Measurements from ENCODE around the gene AMDHD1. TPM values are rescaled to one million over a fixed set of nuclear protein-coding genes. Genes with fewer than 3 reads are reported as not detected.

Gene AMDHD1
- polyA plus RNA-seq, 3 donors, result 0.43 to 1.9 (median 1.0) TPM

DNA sequence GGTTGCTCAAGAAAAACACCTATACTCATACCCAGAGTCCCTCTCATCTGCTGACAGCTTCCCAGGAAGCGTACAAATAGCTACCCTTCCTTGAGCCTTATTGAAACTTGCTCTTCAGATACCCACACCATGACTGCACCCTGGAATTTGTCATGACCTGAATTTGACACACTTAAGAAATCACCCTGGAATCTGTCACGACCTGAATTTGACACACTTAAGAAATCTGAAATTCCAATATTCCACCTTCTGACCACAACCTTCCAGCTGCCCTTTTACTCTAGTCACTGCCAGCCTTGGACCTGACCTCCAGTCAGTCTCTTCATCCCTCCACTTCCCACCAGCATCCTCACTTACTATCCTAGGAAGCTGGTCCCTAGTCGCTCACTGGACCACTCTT is 54.1 kb downstream of the AMDHD1 start:
- H3K9me3 ChIP-seq (replicated peaks in 1 of 2; ENCODE audit: control insufficient read depth in 1 of 2, insufficient read depth in 1 of 2, low read length in 2 of 2), result no peaks in the 10 kb centered on the region
- H3K4me2 ChIP-seq (replicated peaks; ENCODE audit: extremely low read depth, low read length, poor library complexity, severe bottlenecking), result peak overlapping the region; percentile 93
- 97% methylated on average over 3 of the region's 3 CpGs for WGBS (ENCODE audit: insufficient coverage)
- Mint-ChIP-seq H3K9me3 (no peaks in the 10 kb centered on the region), H3K36me3 (peaks cover 45 to 53% of the 10 kb centered on the region in 2 donors), H3K4me3 (peak overlapping the region in 1 of 2 donors; percentile 13), H3K4me1 (peaks cover 63% of the 10 kb centered on the region), H3K27ac (peak overlapping the region; percentile 80 to 96 (median 90)), H3K27me3 (ENCODE audit: low read depth in 3 of 3) (peaks cover 0 to 2% (median 0%) of the 10 kb centered on the region in 3 donors)
- H3K9ac ChIP-seq (ENCODE audit: insufficient read depth, low read length, poor library complexity, severe bottlenecking), result no peak overlapping the region
- no peaks in the 10 kb centered on the region for H3K27me3 ChIP-seq (ENCODE audit: control insufficient read depth in 2 of 2, insufficient read depth in 2 of 2, low read length in 2 of 2)
- peaks cover 38 to 49% of the 10 kb centered on the region in 2 donors for H3K36me3 ChIP-seq (replicated peaks in 1 of 2; ENCODE audit: control insufficient read depth in 1 of 2, insufficient read depth in 2 of 2, low read length in 2 of 2)
- H3K79me2 ChIP-seq (ENCODE audit: insufficient read depth, low read length), result peaks cover 48% of the 10 kb centered on the region
- H3K4me3 ChIP-seq (replicated peaks in 1 of 3; ENCODE audit: low read depth in 2 of 3, low read length in 3 of 3), result peak overlapping the region in 1 of 3 experiments; percentile 80
- H3K4me1 ChIP-seq (ENCODE audit: control insufficient read depth in 1 of 2, insufficient read depth in 2 of 2, low read length in 2 of 2), result peaks cover 49 to 57% of the 10 kb centered on the region in 2 donors
- H3K27ac ChIP-seq (ENCODE audit: low read depth in 1 of 2, low read length in 2 of 2), result peak overlapping the region in 1 of 2 donors; percentile 90
- peaks cover 8% of the 10 kb centered on the region for H4K20me1 ChIP-seq (ENCODE audit: insufficient read depth, low read length)
- intact Hi-C loops (cut with micrococcal nuclease), result loop anchor here (5.0 to 10.0 kb wide), 3 partner anchors 62 to 140 kb away; partner anchors contain the start of gene SNRPF (in 1 of the 2)
- H2AFZ ChIP-seq (ENCODE audit: insufficient read depth, low read depth, low read length, poor library complexity, severe bottlenecking), result no peak overlapping the region
- no peak for DNase-seq
- no peak for TF ChIP-seq CTCF (IDR thresholded peaks at IDR 0.05)

DNA sequence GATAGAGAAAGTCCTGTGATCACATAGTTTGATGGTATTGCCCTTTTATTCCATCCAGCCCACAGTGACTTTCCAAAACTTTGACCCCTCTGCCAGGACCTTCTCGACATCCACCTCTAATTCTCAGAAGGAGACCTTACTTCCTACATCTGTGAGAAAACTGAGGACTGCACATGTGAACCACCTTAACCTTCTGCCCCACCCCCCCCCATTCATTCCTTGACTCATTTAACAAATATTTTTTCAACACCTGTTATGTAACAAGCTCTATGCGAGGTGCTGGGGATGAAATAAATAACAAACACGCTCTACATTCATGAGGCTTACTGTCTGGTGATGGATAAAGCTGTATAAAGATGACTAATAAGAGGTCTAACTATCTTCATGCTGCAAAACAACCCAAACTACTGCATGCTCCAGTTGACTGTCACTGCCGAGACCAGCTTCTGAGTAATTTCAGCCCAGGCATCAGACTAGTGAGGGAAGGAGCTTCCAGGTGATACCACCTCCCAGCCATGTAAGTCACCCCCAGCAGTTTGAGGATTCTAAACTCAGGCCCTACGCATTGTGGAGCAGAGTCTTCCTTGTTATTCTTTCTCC is 54.9 kb downstream of the AMDHD1 start:
- Mint-ChIP-seq H3K36me3 (peaks cover 43 to 53% of the 10 kb centered on the region in 2 donors), H3K4me3 (no peak overlapping the region)
- no peak for DNase-seq

More for the DNA sequence above, 54.9 kb downstream of the AMDHD1 start:
- H3K79me2 ChIP-seq (ENCODE audit: insufficient read depth, low read length), result peaks cover 51% of the 10 kb centered on the region
- Mint-ChIP-seq H3K9me3 (no peaks in the 10 kb centered on the region), H3K27ac (peak overlapping the region; percentile 85 to 96 (median 90)), H3K27me3 (ENCODE audit: low read depth in 3 of 3) (peaks cover 0 to 2% (median 0%) of the 10 kb centered on the region in 3 donors), H3K4me1 (peaks cover 61% of the 10 kb centered on the region)
- H3K9ac ChIP-seq (ENCODE audit: insufficient read depth, low read length, poor library complexity, severe bottlenecking), result no peak overlapping the region
- H4K20me1 ChIP-seq (ENCODE audit: insufficient read depth, low read length), result peaks cover 8% of the 10 kb centered on the region
- no peaks in the 10 kb centered on the region for H3K27me3 ChIP-seq (ENCODE audit: control insufficient read depth in 2 of 2, insufficient read depth in 2 of 2, low read length in 2 of 2)
- H2AFZ ChIP-seq (ENCODE audit: insufficient read depth, low read depth, low read length, poor library complexity, severe bottlenecking), result no peak overlapping the region
- H3K36me3 ChIP-seq (replicated peaks in 1 of 2; ENCODE audit: control insufficient read depth in 1 of 2, insufficient read depth in 2 of 2, low read length in 2 of 2), result peaks cover 38 to 49% of the 10 kb centered on the region in 2 donors
- no peak overlapping the region for H3K4me3 ChIP-seq (replicated peaks in 1 of 3; ENCODE audit: low read depth in 2 of 3, low read length in 3 of 3)
- H3K27ac ChIP-seq (ENCODE audit: low read depth in 1 of 2, low read length in 2 of 2), result peak overlapping the region in 1 of 2 donors; percentile 90
- 73% methylated on average over 3 of the region's 5 CpGs for WGBS (ENCODE audit: insufficient coverage)
- intact Hi-C loops (cut with micrococcal nuclease), result loop anchor here (5.0 to 10.0 kb wide), 3 partner anchors 63 to 141 kb away; partner anchors contain the start of gene SNRPF (in 1 of the 2)
- H3K4me2 ChIP-seq (replicated peaks; ENCODE audit: extremely low read depth, low read length, poor library complexity, severe bottlenecking), result no peak overlapping the region
- H3K9me3 ChIP-seq (replicated peaks in 1 of 2; ENCODE audit: control insufficient read depth in 1 of 2, insufficient read depth in 1 of 2, low read length in 2 of 2), result no peaks in the 10 kb centered on the region
- H3K4me1 ChIP-seq (ENCODE audit: control insufficient read depth in 1 of 2, insufficient read depth in 2 of 2, low read length in 2 of 2), result peaks cover 49 to 57% of the 10 kb centered on the region in 2 donors
- TF ChIP-seq CTCF (IDR thresholded peaks at IDR 0.05), result no peak
